Activated CD4-positive, alpha-beta memory T cell treated with anti-CD3 and anti-CD28 coated beads, Interleukin-2, amount 10 ng/mL, durations not matched to agents 7 days and 5 days (primary cell): ENCODE results near the gene HGS. TPM values are rescaled to one million over a fixed set of nuclear protein-coding genes. Genes with fewer than 3 reads are reported as not detected.

ENCODE experiments used
- CTCF ChIA-PET: fragments of 350-600 bp; sonication (Branson Sonifier 250); formaldehyde crosslinking; loops from one replicate; lab custom pipeline; 2021; ENCODE audit warnings: antibody characterized with exemption, inconsistent platforms; lab: Charles Lee
- POLR2A ChIA-PET: fragments of 350-600 bp; sonication (Branson Sonifier 250); formaldehyde crosslinking; loops from one replicate; lab custom pipeline; 2021; ENCODE audit warnings: antibody characterized with exemption; lab: Charles Lee
- DNase-seq: peaks from one replicate; pipeline ENCODE4 v3.0.0-alpha.2; 2020
- H3K27ac Mint-ChIP-seq: one replicate; pipeline ENCODE4 v1.8.0; 2021; ENCODE audit warnings: mild to moderate bottlenecking, mixed read lengths
- H3K27me3 Mint-ChIP-seq: one replicate; pipeline ENCODE4 v1.8.0; 2021; ENCODE audit warnings: mixed read lengths
- H3K36me3 Mint-ChIP-seq: one replicate; pipeline ENCODE4 v1.8.0; 2021; ENCODE audit warnings: low read depth, mixed read lengths
- H3K4me1 Mint-ChIP-seq: one replicate; pipeline ENCODE4 v1.8.0; 2021; ENCODE audit warnings: mixed read lengths
- H3K4me3 Mint-ChIP-seq: one replicate; pipeline ENCODE4 v1.8.0; 2021; ENCODE audit warnings: mild to moderate bottlenecking, mixed read lengths
- H3K9me3 Mint-ChIP-seq: one replicate; pipeline ENCODE4 v1.8.0; 2021; ENCODE audit warnings: mixed read lengths
- total RNA-seq, 2 experiments: library from RNA; stranded (reverse); gene quantifications; one replicate each; pipeline ENCODE4 v1.2.3, GENCODE V29; 2021

Gene HGS
- total RNA-seq, 2 experiments from 2014 or later: 122 to 130 TPM

GRCh38 chr17:81680150-81680549 lies 3.7 kb upstream of the HGS start:
- CTCF ChIA-PET: interaction anchor here (0.6 kb wide), 1 partner anchor 12 kb away, joined by 3 read pairs; no protein-coding TSS in a partner anchor
- no peaks in the 10 kb centered on the region for H3K9me3 Mint-ChIP-seq
- H3K4me3 Mint-ChIP-seq: no peak overlapping the region
- DNase-seq: no peak
- no peak overlapping the region for H3K27ac Mint-ChIP-seq
- no peaks in the 10 kb centered on the region for H3K27me3 Mint-ChIP-seq
- peaks cover 27% of the 10 kb centered on the region for H3K4me1 Mint-ChIP-seq
- peaks cover 12% of the 10 kb centered on the region for H3K36me3 Mint-ChIP-seq
- POLR2A ChIA-PET: interaction anchor here (1.4 kb wide), 1 partner anchor 22 kb away, joined by 4 read pairs; no protein-coding TSS in a partner anchor

- Mint-ChIP-seq H3K36me3 (peaks cover 23% of the 10 kb centered on the region), H3K9me3 (no peaks in the 10 kb centered on the region), H3K27ac (no peak overlapping the region), H3K27me3 (no peaks in the 10 kb centered on the region), H3K4me3 (peak overlapping the region; percentile 17), H3K4me1 (peaks cover 36% of the 10 kb centered on the region)
- CTCF ChIA-PET: interaction anchor here (4.2 kb wide), 1 partner anchor 21 kb away, joined by 42 read pairs; the partner anchor contains the start of gene MRPL12
- DNase-seq: no peak
- POLR2A ChIA-PET: interaction anchor here (3.2 to 4.7 kb wide), 3 partner anchors 13 to 22 kb away, joined by 18 to 111 read pairs (median 47); partner anchors contain the start of genes CCDC137, MRPL12 and OXLD1
Measured at GRCh38 chr17:81681672-81682071, 2.1 kb upstream of the HGS start.

DNA sequence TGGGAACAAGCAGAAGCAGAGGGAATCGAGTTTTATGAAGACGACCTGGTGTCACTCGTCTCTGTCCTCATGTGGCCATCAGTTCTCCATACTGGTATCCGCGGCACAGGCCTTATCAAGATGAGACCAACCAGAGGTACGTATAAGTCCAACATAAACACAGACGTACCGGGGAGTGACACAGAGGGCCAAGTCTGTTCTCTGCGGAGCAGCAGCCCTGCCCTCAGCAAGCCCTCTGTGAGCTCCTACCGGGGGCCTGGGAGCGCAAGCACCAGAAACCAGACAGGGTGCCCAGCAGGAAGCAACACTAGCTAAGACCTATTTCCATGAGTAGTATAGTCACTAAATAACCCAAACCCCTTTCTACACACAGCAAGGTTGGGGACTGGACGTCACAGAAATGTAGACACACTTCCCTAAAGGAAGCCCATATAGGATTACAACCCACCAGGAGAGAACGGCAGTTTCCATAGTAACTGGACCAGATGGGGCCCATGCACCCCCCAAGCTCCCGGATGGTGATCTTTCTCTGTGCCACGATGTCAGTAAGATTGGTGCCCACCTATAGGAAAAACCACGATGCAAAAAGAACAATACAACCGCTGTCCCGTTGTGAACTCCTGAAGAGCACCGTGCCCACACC lies 1.1 kb upstream of the HGS start:
- Mint-ChIP-seq H3K4me1 (peaks cover 42% of the 10 kb centered on the region), H3K36me3 (peaks cover 33% of the 10 kb centered on the region), H3K27ac (peak overlapping the region; percentile 47), H3K9me3 (no peaks in the 10 kb centered on the region), H3K27me3 (no peaks in the 10 kb centered on the region), H3K4me3 (peak overlapping the region; percentile 86)
- CTCF ChIA-PET: interaction anchor here (1.0 to 4.2 kb wide), 5 partner anchors 15 to 81 kb away, joined by 3 to 42 read pairs (median 6); partner anchors contain the start of genes CCDC137, MRPL12 and OXLD1
- POLR2A ChIA-PET: interaction anchor here (0.9 to 4.7 kb wide), 20 partner anchors 7 to 424 kb away, joined by 3 to 111 read pairs (median 7); partner anchors contain the start of genes ACTG1, ARHGDIA, CCDC137 and FAAP100
- DNase-seq: no peak

DNA sequence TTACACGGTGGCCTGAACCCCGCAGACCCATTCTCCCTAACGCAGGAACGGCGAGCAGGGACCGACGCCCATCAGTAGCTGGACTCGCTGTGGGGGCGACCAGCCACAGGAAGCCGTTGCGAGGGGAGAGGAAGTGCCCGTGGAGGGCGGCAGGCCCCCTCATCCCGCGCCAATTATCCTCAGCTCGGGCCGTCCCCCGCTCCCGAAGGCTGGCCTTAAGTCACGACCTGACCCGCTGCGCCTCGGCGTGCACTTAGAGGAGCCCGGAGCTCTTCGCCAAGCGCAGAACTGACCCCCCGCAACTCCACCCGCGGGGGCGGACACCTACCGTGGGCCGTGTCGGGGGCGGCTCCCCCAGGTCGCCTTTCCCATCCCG lies 615 bp upstream of the HGS start:
- Mint-ChIP-seq H3K9me3 (no peaks in the 10 kb centered on the region), H3K36me3 (peaks cover 34% of the 10 kb centered on the region), H3K4me3 (peak overlapping the region; percentile 86), H3K4me1 (peaks cover 42% of the 10 kb centered on the region), H3K27ac (peak overlapping the region; percentile 47), H3K27me3 (no peaks in the 10 kb centered on the region)
- DNase-seq: no peak
- ChIA-PET CTCF (interaction anchor here (0.6 to 4.2 kb wide), 11 partner anchors 8 to 391 kb away, joined by 3 to 42 read pairs (median 5); partner anchors contain the start of genes CCDC137, MRPL12 and OXLD1), POLR2A (interaction anchor here (0.6 to 4.7 kb wide), 24 partner anchors 8 to 775 kb away, joined by 3 to 111 read pairs (median 6); partner anchors contain the start of genes ACTG1, ARHGDIA, CCDC137 and FAAP100)

DNA sequence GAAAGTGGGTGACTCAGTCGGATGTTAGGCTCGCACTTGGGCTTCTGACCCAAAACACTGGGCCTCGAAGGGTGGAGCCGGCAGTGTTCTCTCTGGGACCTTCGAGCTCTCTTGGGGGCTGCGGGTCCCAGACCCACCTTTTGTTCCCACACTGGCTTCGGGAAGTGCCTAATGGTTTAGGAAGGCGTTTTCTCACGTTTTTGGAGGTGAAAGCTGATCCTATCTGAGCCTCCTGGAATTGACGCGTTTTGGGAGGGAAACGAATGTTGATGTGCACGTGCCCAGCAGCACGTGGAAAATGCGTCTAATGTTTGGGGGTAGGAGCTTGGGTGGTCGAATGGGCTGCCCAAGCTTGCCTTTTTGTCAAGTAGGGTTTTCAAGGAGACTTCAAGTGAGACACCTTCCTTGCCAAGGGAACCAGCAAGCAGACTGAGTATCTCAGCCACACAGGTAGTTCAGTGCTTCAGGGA lies 666 bp downstream of the HGS start:
- Mint-ChIP-seq H3K36me3 (peaks cover 40% of the 10 kb centered on the region), H3K9me3 (no peaks in the 10 kb centered on the region)

DNA sequence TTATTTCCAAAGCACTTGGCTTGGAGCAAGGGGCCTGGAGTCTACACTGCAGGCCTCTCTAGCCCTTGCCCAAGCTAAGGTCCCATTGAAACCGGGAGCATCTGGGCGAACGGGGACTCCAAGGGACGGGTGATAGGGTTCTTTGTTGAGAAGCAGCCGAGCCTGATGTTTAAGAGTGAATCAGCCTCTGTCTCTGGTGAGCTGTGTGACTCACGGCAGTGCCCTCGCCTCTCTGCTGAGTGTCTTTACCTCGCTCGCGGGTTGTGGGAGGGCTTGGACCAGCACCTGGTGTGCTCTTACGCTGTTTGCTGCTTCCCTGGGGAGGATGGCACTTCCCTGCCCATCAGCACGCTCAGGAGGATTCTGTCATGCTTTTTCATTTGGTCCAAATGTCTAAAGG lies 1.3 kb downstream of the HGS start:
- peaks cover 42% of the 10 kb centered on the region for H3K4me1 Mint-ChIP-seq
- peak; percentile 42 for DNase-seq
- H3K9me3 Mint-ChIP-seq: no peaks in the 10 kb centered on the region
- peak overlapping the region; percentile 77 for H3K27ac Mint-ChIP-seq
- H3K36me3 Mint-ChIP-seq: peaks cover 47% of the 10 kb centered on the region
- ChIA-PET POLR2A (interaction anchor here (0.7 to 4.7 kb wide), 11 partner anchors 8 to 148 kb away, joined by 3 to 111 read pairs (median 6); partner anchors contain the start of genes CCDC137, MCRIP1, MRPL12 and OXLD1), CTCF (interaction anchor here (4.2 kb wide), 1 partner anchor 18 kb away, joined by 42 read pairs; the partner anchor contains the start of gene MRPL12)
- H3K4me3 Mint-ChIP-seq: peak overlapping the region; percentile 75
- H3K27me3 Mint-ChIP-seq: no peaks in the 10 kb centered on the region

More for the DNA sequence above, 666 bp downstream of the HGS start:
- H3K27me3 Mint-ChIP-seq: no peaks in the 10 kb centered on the region
- ChIA-PET CTCF (interaction anchor here (1.2 to 4.2 kb wide), 6 partner anchors 9 to 335 kb away, joined by 3 to 42 read pairs (median 6); partner anchors contain the start of gene MRPL12), POLR2A (interaction anchor here (0.7 to 4.7 kb wide), 15 partner anchors 9 to 186 kb away, joined by 3 to 111 read pairs (median 8); partner anchors contain the start of genes ARHGDIA, CCDC137, MCRIP1 and MRPL12)
- peak overlapping the region; percentile 77 for H3K27ac Mint-ChIP-seq
- DNase-seq: peak; percentile 34
- H3K4me3 Mint-ChIP-seq: peak overlapping the region; percentile 75
- peaks cover 42% of the 10 kb centered on the region for H3K4me1 Mint-ChIP-seq

DNA sequence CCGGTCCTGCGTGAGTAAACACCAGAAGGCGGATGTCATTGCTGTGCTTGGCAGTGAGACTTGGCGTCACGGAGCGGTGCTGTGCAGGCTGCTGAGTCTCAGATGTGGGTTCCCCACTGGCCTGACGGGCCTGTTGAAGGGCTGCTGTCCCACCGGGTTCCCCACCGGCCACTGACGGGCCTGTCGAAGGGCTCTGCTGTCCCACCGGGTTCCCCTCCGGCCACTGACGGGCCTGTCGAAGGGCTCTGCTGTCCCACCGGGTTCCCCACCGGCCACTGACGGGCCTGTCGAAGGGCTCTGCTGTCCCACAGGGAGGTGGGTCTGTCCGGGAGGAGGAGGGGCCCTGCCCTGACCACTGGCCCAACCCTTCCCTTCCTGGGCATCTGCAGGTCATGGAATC lies 2.8 kb downstream of the HGS start:
- ChIA-PET CTCF (no interaction called here), POLR2A (interaction anchor here (1.6 kb wide), 1 partner anchor 15 kb away, joined by 4 read pairs; no protein-coding TSS in a partner anchor)
- peaks cover 53% of the 10 kb centered on the region for H3K36me3 Mint-ChIP-seq
- no peaks in the 10 kb centered on the region for H3K9me3 Mint-ChIP-seq
- DNase-seq: no peak
- H3K4me1 Mint-ChIP-seq: peaks cover 42% of the 10 kb centered on the region
- H3K27ac Mint-ChIP-seq: no peak overlapping the region
- H3K4me3 Mint-ChIP-seq: no peak overlapping the region
- no peaks in the 10 kb centered on the region for H3K27me3 Mint-ChIP-seq

DNA sequence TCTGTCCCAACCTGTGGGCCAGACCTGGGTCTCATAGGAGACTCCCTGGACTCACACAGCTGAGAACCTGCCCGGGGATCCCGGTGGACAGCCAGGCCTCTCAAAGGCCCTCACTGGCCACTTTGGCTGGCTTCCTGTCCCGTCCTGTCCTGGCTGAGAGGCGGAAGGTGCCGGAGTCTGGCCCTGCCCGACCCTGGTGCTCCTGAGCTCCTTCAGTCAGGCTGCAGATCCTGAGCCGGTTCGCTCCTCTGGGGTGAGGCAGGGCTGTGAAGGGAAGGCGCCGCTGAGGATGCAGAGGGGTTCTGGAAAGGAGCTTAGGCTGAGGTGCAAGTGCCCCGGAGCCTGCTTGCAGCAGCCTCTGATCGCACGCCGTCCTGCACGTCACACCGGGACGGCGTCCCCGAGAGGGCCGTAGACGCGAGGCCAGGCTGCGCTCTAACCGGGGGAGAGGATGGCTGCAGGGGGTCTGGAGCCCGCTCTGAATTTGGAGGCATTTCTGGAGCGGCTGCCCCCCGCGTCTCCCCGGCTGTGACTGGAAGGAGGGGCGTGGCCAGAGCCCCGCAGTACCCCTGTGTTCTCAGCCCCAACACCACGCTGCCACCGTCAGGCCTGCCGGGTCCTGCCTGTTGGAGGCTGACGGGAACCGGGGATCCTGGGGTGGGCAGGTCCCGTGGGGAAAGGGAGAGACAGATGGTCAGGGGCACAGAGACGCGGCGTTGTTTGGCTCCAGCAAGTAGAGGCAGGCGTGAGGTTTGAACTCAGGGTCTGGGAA lies 4.1 kb downstream of the HGS start:
- no peak for DNase-seq
- Mint-ChIP-seq H3K36me3 (peaks cover 59% of the 10 kb centered on the region), H3K4me3 (no peak overlapping the region), H3K4me1 (peaks cover 30% of the 10 kb centered on the region), H3K27me3 (no peaks in the 10 kb centered on the region), H3K9me3 (no peaks in the 10 kb centered on the region), H3K27ac (no peak overlapping the region)
- ChIA-PET POLR2A (interaction anchor here (1.6 kb wide), 1 partner anchor 13 kb away, joined by 4 read pairs; no protein-coding TSS in a partner anchor), CTCF (no interaction called here)

DNA sequence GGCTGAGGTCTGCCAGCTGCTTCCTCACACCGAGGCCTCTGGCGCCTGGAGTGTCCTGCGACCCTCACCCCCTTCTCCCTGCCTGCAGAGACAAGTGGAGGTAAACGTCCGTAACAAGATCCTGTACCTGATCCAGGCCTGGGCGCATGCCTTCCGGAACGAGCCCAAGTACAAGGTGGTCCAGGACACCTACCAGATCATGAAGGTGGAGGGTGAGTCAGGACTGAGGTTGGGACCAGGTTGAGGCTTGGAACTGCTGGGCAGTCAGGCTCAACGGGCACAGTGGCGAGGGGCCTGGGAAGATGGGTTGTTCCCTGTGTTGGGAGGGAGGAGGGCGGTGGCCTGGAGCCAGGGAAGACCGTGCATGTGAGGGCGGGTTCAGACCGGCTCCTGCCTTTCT lies 4.8 kb downstream of the HGS start:
- peaks cover 59% of the 10 kb centered on the region for H3K36me3 Mint-ChIP-seq
- H3K27ac Mint-ChIP-seq: no peak overlapping the region
- no peaks in the 10 kb centered on the region for H3K9me3 Mint-ChIP-seq
- ChIA-PET CTCF (no interaction called here), POLR2A (no interaction called here)
- H3K4me3 Mint-ChIP-seq: no peak overlapping the region
- H3K27me3 Mint-ChIP-seq: no peaks in the 10 kb centered on the region
- H3K4me1 Mint-ChIP-seq: peaks cover 28% of the 10 kb centered on the region
- DNase-seq: no peak

GRCh38 chr17:81690066-81690465 lies 6.3 kb downstream of the HGS start:
- Mint-ChIP-seq H3K4me1 (peaks cover 18% of the 10 kb centered on the region), H3K4me3 (no peak overlapping the region), H3K36me3 (peaks cover 56% of the 10 kb centered on the region), H3K27ac (peak overlapping the region; percentile 26), H3K9me3 (no peaks in the 10 kb centered on the region), H3K27me3 (no peaks in the 10 kb centered on the region)
- ChIA-PET CTCF (no interaction called here), POLR2A (interaction anchor here (1.4 kb wide), 1 partner anchor 12 kb away, joined by 5 read pairs; no protein-coding TSS in a partner anchor)
- no peak for DNase-seq

DNA sequence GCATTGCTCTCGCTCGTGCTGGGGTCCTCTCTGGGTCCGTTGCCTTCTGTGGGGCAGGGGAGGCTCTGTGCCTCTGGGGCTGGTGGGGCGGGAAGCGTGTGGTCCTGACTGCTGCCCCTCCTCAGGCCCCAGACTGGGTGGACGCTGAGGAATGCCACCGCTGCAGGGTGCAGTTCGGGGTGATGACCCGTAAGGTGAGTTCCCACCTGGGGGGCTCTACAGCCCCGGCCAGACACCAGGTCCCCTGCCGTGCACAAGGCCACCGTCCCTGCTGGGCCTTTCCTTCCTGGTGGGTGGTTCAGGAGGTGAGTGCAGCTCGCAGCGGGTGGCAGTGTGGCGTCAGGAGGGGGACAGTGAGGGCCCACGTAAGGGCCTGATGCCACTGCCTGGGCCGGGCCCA lies 6.7 kb downstream of the HGS start:
- ChIA-PET POLR2A (interaction anchor here (1.4 kb wide), 1 partner anchor 12 kb away, joined by 5 read pairs; no protein-coding TSS in a partner anchor), CTCF (no interaction called here)
- H3K27ac Mint-ChIP-seq: no peak overlapping the region
- DNase-seq: no peak
- no peak overlapping the region for H3K4me3 Mint-ChIP-seq
- no peaks in the 10 kb centered on the region for H3K27me3 Mint-ChIP-seq
- H3K9me3 Mint-ChIP-seq: no peaks in the 10 kb centered on the region
- peaks cover 51% of the 10 kb centered on the region for H3K36me3 Mint-ChIP-seq
- peaks cover 14% of the 10 kb centered on the region for H3K4me1 Mint-ChIP-seq

- CTCF ChIA-PET: no interaction called here
- H3K36me3 Mint-ChIP-seq: peaks cover 49% of the 10 kb centered on the region
- DNase-seq: no peak
Measured at GRCh38 chr17:81691196-81691595, 7.4 kb downstream of the HGS start.

More at GRCh38 chr17:81691196-81691595, 7.4 kb downstream of the HGS start:
- Mint-ChIP-seq H3K27me3 (no peaks in the 10 kb centered on the region), H3K27ac (no peak overlapping the region), H3K9me3 (no peaks in the 10 kb centered on the region), H3K4me3 (no peak overlapping the region), H3K4me1 (peaks cover 9% of the 10 kb centered on the region)
- POLR2A ChIA-PET: interaction anchor here (1.4 kb wide), 1 partner anchor 11 kb away, joined by 5 read pairs; no protein-coding TSS in a partner anchor
